Measurements from ENCODE around the gene BNC1. TPM values are rescaled to one million over a fixed set of nuclear protein-coding genes. Genes with fewer than 3 reads are reported as not detected.

Gene BNC1, protein sequence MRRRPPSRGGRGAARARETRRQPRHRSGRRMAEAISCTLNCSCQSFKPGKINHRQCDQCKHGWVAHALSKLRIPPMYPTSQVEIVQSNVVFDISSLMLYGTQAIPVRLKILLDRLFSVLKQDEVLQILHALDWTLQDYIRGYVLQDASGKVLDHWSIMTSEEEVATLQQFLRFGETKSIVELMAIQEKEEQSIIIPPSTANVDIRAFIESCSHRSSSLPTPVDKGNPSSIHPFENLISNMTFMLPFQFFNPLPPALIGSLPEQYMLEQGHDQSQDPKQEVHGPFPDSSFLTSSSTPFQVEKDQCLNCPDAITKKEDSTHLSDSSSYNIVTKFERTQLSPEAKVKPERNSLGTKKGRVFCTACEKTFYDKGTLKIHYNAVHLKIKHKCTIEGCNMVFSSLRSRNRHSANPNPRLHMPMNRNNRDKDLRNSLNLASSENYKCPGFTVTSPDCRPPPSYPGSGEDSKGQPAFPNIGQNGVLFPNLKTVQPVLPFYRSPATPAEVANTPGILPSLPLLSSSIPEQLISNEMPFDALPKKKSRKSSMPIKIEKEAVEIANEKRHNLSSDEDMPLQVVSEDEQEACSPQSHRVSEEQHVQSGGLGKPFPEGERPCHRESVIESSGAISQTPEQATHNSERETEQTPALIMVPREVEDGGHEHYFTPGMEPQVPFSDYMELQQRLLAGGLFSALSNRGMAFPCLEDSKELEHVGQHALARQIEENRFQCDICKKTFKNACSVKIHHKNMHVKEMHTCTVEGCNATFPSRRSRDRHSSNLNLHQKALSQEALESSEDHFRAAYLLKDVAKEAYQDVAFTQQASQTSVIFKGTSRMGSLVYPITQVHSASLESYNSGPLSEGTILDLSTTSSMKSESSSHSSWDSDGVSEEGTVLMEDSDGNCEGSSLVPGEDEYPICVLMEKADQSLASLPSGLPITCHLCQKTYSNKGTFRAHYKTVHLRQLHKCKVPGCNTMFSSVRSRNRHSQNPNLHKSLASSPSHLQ
- 0.28 TPM for polyA plus RNA-seq (2013, experiment 1 of 4)
- 0.37 TPM for polyA plus RNA-seq (2013, experiment 2 of 4)
- polyA plus RNA-seq (2013, experiment 3 of 4), result 1.3 TPM
- polyA plus RNA-seq (2013, experiment 4 of 4), result 0.53 TPM

DNA sequence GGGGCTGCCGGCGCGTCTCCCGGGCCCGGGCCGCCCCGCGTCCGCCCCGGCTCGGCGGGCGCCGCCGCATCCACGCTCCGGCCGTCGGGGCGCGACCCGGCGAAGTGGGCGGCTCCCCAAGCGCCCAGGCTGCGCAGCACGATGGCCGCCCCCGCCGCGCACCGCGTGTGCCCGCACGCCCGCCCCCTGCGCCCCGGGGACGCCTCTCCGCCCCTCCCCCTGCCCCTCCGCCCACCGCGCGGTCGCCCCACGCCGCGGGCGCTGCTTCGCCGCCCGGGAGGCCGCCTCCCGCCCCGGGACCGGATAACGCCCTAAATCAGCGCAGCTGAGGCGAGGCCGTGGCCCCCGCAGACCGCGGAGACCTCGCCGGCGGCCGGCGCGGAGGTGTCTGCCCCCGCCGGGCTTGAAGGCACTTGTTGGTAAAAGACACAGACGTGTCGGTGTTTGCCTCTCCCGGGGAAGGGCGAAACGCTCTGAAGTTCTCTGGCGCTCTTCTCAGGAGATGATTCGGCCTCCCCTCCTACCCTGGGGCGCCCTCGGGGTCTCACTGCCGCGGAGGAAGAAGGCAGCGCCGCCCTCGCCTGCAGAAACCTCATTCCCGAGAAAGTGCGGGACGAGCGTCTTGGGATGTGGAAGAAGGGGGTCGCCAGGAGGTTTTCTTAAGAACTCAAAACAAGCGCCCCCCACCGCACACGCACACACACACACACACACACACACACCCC is at the start of gene BNC1:
Gene BNC1 (minus strand): TSS at position 106 of the 725 bp plus-strand sequence. CDS start 36 bp downstream, at position 70.
- no peaks in the 10 kb centered on the region for H3K9me3 ChIP-seq (ENCODE audit: control insufficient read depth, low read length)
- H3K4me3 ChIP-seq (ENCODE audit: insufficient read depth, low read depth, low read length), result peak within 1 kb of the TSS; percentile 44
- H3K4me1 ChIP-seq (ENCODE audit: control insufficient read depth, insufficient read depth, low read length), result peaks cover 8% of the 10 kb centered on the region
- WGBS, 2 experiments, result 1% methylated on average over 90 to 93 of the region's 93 CpGs
- H3K27me3 ChIP-seq (ENCODE audit: control insufficient read depth, insufficient read depth, low read length, poor library complexity, severe bottlenecking), result peaks cover 80% of the 10 kb centered on the region
- no peaks in the 10 kb centered on the region for H3K36me3 ChIP-seq (ENCODE audit: control insufficient read depth, insufficient read depth, low read length)
- H3K27ac ChIP-seq (ENCODE audit: insufficient read depth, low read depth, low read length, poor library complexity, severe bottlenecking), result no peak within 1 kb of the TSS

GRCh38 chr15:83327041-83327440 is 42.6 kb upstream of the BNC1 start:
- Histone ChIP-seq H3K4me1 (ENCODE audit: control insufficient read depth, insufficient read depth, low read length) (no peaks in the 10 kb centered on the region), H3K27me3 (ENCODE audit: control insufficient read depth, insufficient read depth, low read length, poor library complexity, severe bottlenecking) (no peaks in the 10 kb centered on the region), H3K36me3 (ENCODE audit: control insufficient read depth, insufficient read depth, low read length) (no peaks in the 10 kb centered on the region), H3K9me3 (ENCODE audit: control insufficient read depth, low read length) (no peaks in the 10 kb centered on the region), H3K4me3 (ENCODE audit: insufficient read depth, low read depth, low read length) (no peak overlapping the region), H3K27ac (ENCODE audit: insufficient read depth, low read depth, low read length, poor library complexity, severe bottlenecking) (no peak overlapping the region)
- 86 to 90% methylated on average over 4 of the region's 4 CpGs for WGBS, 2 experiments

- H3K4me1 ChIP-seq (ENCODE audit: control insufficient read depth, insufficient read depth, low read length), result no peaks in the 10 kb centered on the region
Observed at GRCh38 chr15:83324799-83325198, 40.3 kb upstream of the BNC1 start.

GRCh38 chr15:83323296-83323711 is 38.8 kb upstream of the BNC1 start:
- H3K4me3 ChIP-seq (ENCODE audit: insufficient read depth, low read depth, low read length), result no peak overlapping the region
- no peaks in the 10 kb centered on the region for H3K4me1 ChIP-seq (ENCODE audit: control insufficient read depth, insufficient read depth, low read length)
- H3K27ac ChIP-seq (ENCODE audit: insufficient read depth, low read depth, low read length, poor library complexity, severe bottlenecking), result no peak overlapping the region
- H3K27me3 ChIP-seq (ENCODE audit: control insufficient read depth, insufficient read depth, low read length, poor library complexity, severe bottlenecking), result no peaks in the 10 kb centered on the region
- 85 to 91% methylated on average over 9 of the region's 9 CpGs for WGBS, 2 experiments
- no peaks in the 10 kb centered on the region for H3K9me3 ChIP-seq (ENCODE audit: control insufficient read depth, low read length)
- H3K36me3 ChIP-seq (ENCODE audit: control insufficient read depth, insufficient read depth, low read length), result no peaks in the 10 kb centered on the region

More at GRCh38 chr15:83324799-83325198, 40.3 kb upstream of the BNC1 start:
- no peaks in the 10 kb centered on the region for H3K9me3 ChIP-seq (ENCODE audit: control insufficient read depth, low read length)
- H3K27me3 ChIP-seq (ENCODE audit: control insufficient read depth, insufficient read depth, low read length, poor library complexity, severe bottlenecking), result no peaks in the 10 kb centered on the region
- H3K4me3 ChIP-seq (ENCODE audit: insufficient read depth, low read depth, low read length), result no peak overlapping the region
- H3K36me3 ChIP-seq (ENCODE audit: control insufficient read depth, insufficient read depth, low read length), result no peaks in the 10 kb centered on the region
- WGBS, 2 experiments, result 85 to 87% methylated on average over 2 of the region's 2 CpGs
- no peak overlapping the region for H3K27ac ChIP-seq (ENCODE audit: insufficient read depth, low read depth, low read length, poor library complexity, severe bottlenecking)

GRCh38 chr15:83322691-83323090 is 38.2 kb upstream of the BNC1 start:
- Histone ChIP-seq H3K9me3 (ENCODE audit: control insufficient read depth, low read length) (no peaks in the 10 kb centered on the region), H3K36me3 (ENCODE audit: control insufficient read depth, insufficient read depth, low read length) (no peaks in the 10 kb centered on the region)
- 94 to 96% methylated on average over 2 to 3 of the region's 3 CpGs for WGBS, 2 experiments

GRCh38 chr15:83322061-83322460 is 37.6 kb upstream of the BNC1 start:
- Histone ChIP-seq H3K4me3 (ENCODE audit: insufficient read depth, low read depth, low read length) (no peak overlapping the region), H3K9me3 (ENCODE audit: control insufficient read depth, low read length) (no peaks in the 10 kb centered on the region), H3K27me3 (ENCODE audit: control insufficient read depth, insufficient read depth, low read length, poor library complexity, severe bottlenecking) (no peaks in the 10 kb centered on the region), H3K36me3 (ENCODE audit: control insufficient read depth, insufficient read depth, low read length) (no peaks in the 10 kb centered on the region), H3K27ac (ENCODE audit: insufficient read depth, low read depth, low read length, poor library complexity, severe bottlenecking) (no peak overlapping the region), H3K4me1 (ENCODE audit: control insufficient read depth, insufficient read depth, low read length) (no peaks in the 10 kb centered on the region)
- WGBS, 2 experiments, result 64% methylated on average over 6 of the region's 6 CpGs

More at GRCh38 chr15:83322691-83323090, 38.2 kb upstream of the BNC1 start:
- Histone ChIP-seq H3K27ac (ENCODE audit: insufficient read depth, low read depth, low read length, poor library complexity, severe bottlenecking) (no peak overlapping the region), H3K4me3 (ENCODE audit: insufficient read depth, low read depth, low read length) (no peak overlapping the region), H3K4me1 (ENCODE audit: control insufficient read depth, insufficient read depth, low read length) (no peaks in the 10 kb centered on the region), H3K27me3 (ENCODE audit: control insufficient read depth, insufficient read depth, low read length, poor library complexity, severe bottlenecking) (no peaks in the 10 kb centered on the region)

DNA sequence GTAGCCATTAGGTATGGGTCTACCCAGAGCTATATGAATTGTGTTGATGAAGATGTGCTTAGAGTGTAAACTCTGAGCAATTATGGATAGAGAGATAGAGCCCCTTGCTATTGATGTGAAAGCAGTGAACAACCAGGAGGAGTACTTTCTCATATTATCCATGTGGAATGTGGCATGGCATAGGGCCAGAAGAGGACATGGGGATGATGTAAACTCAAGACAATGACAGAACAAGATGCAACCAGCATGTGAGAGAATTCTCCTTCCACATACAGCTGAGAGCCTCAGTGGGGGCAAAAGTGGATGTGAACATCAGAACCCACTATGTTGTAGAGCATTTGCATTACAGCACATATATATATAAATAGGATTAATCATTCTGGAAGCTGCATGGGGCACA is 36.4 kb upstream of the BNC1 start:
- no peaks in the 10 kb centered on the region for H3K36me3 ChIP-seq (ENCODE audit: control insufficient read depth, insufficient read depth, low read length)
- no peaks in the 10 kb centered on the region for H3K9me3 ChIP-seq (ENCODE audit: control insufficient read depth, low read length)
- no peak overlapping the region for H3K27ac ChIP-seq (ENCODE audit: insufficient read depth, low read depth, low read length, poor library complexity, severe bottlenecking)
- no peaks in the 10 kb centered on the region for H3K27me3 ChIP-seq (ENCODE audit: control insufficient read depth, insufficient read depth, low read length, poor library complexity, severe bottlenecking)
- no peak overlapping the region for H3K4me3 ChIP-seq (ENCODE audit: insufficient read depth, low read depth, low read length)
- no peaks in the 10 kb centered on the region for H3K4me1 ChIP-seq (ENCODE audit: control insufficient read depth, insufficient read depth, low read length)

DNA sequence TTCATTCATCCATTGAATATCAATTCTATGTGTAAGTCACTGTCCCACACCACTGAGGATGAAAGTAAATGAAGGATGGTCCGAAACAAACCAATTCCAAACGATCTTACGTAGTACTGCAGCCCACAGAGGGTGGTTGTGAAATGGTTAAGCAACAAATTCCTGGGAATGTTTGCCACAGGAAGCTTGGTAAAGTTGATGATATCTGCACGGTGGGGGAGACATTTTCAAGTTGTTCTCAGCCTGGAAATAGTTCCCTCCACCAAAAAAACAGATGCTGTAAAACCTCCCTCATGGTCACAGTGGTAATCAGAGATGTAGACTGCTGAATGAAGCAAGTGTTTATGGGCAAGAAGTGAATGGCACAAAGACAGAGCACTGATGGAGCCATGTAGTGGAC is 35.9 kb upstream of the BNC1 start:
- no peak overlapping the region for H3K4me3 ChIP-seq (ENCODE audit: insufficient read depth, low read depth, low read length)
- no peak overlapping the region for H3K27ac ChIP-seq (ENCODE audit: insufficient read depth, low read depth, low read length, poor library complexity, severe bottlenecking)

DNA sequence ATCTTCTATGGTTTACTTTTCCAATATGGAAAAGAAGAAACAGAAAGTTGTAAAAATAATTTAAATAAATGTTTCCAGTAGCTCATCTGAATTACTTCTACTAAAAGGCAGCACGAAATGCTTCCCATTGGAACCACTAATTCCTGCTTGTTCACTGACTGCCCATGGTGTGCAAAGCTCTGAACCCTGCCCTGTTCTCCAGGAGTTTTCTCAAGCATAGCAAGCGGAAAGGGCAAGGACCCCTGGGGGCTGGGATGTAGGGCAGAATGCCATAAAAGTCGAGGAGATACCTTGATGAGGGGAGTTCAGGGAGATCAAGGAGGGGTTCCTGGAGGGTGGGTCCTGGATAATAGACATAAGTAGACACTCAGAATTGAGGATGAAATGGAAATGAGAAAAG is 35.3 kb upstream of the BNC1 start:
- H3K9me3 ChIP-seq (ENCODE audit: control insufficient read depth, low read length), result no peaks in the 10 kb centered on the region
- WGBS, 2 experiments, result 85 to 89% methylated on average over 3 of the region's 3 CpGs
- no peak overlapping the region for H3K27ac ChIP-seq (ENCODE audit: insufficient read depth, low read depth, low read length, poor library complexity, severe bottlenecking)
- H3K36me3 ChIP-seq (ENCODE audit: control insufficient read depth, insufficient read depth, low read length), result no peaks in the 10 kb centered on the region
- no peaks in the 10 kb centered on the region for H3K4me1 ChIP-seq (ENCODE audit: control insufficient read depth, insufficient read depth, low read length)
- H3K27me3 ChIP-seq (ENCODE audit: control insufficient read depth, insufficient read depth, low read length, poor library complexity, severe bottlenecking), result no peaks in the 10 kb centered on the region
- H3K4me3 ChIP-seq (ENCODE audit: insufficient read depth, low read depth, low read length), result no peak overlapping the region

More for the DNA sequence above, 35.9 kb upstream of the BNC1 start:
- Histone ChIP-seq H3K27me3 (ENCODE audit: control insufficient read depth, insufficient read depth, low read length, poor library complexity, severe bottlenecking) (no peaks in the 10 kb centered on the region), H3K9me3 (ENCODE audit: control insufficient read depth, low read length) (no peaks in the 10 kb centered on the region), H3K36me3 (ENCODE audit: control insufficient read depth, insufficient read depth, low read length) (no peaks in the 10 kb centered on the region), H3K4me1 (ENCODE audit: control insufficient read depth, insufficient read depth, low read length) (no peaks in the 10 kb centered on the region)
- WGBS, 2 experiments, result 77 to 87% methylated on average over 4 of the region's 4 CpGs

All from ectodermal cell (in vitro differentiated cells).